Hematopoietic multipotent progenitor cell treated with erythropoietin and hydrocortisone succinate and interleukin-3 and kit ligand, for 6 days (in vitro differentiated cells): ENCODE results near the gene LIX1.
"Not testable (repeated sequence)": the region's sequence is repeated elsewhere in the genome, so short reads cannot be mapped to it uniquely, and the experiment has no call there.

ENCODE experiments used
- DNase-seq: peaks from one replicate; pipeline ENCODE4 v3.0.0-alpha.2; 2015

The LIX1 gene

GRCh38 chr5:97100476-97100875 is 41.9 kb downstream of the LIX1 start:
- no peak for DNase-seq

GRCh38 chr5:97098922-97099321 is 43.5 kb downstream of the LIX1 start:
- DNase-seq, result no peak

GRCh38 chr5:97097326-97098230 is 44.8 kb downstream of the LIX1 start:
- DNase-seq, result no peak

- DNase-seq, result no peak
Observed at GRCh38 chr5:97096846-97097245, 45.6 kb downstream of the LIX1 start.

GRCh38 chr5:97096191-97096590 is 46.2 kb downstream of the LIX1 start:
- no peak for DNase-seq

GRCh38 chr5:97095318-97095732 is 47.1 kb downstream of the LIX1 start:
- DNase-seq, result no peak

GRCh38 chr5:97094579-97095317 is 47.7 kb downstream of the LIX1 start:
- no peak for DNase-seq

GRCh38 chr5:97093193-97093592 is 49.2 kb downstream of the LIX1 start:
- no peak for DNase-seq

- DNase-seq, result no peak
Observed at GRCh38 chr5:97090944-97091343, 51.5 kb downstream of the LIX1 start.

- DNase-seq, result no peak
Observed at GRCh38 chr5:97089149-97089801, 53.1 kb downstream of the LIX1 start.

GRCh38 chr5:97088774-97089148 is 53.6 kb downstream of the LIX1 start:
- peak; percentile 21 for DNase-seq

- DNase-seq, result no peak
Observed at GRCh38 chr5:97087138-97087537, 55.3 kb downstream of the LIX1 start.

GRCh38 chr5:97085459-97086181 is 56.8 kb downstream of the LIX1 start:
- DNase-seq, result no peak

- DNase-seq, result not testable (repeated sequence)
Observed at GRCh38 chr5:97084782-97085458, 57.5 kb downstream of the LIX1 start.

GRCh38 chr5:97078958-97079743 is 63.3 kb downstream of the LIX1 start:
- DNase-seq, result no peak

- DNase-seq, result no peak
Observed at GRCh38 chr5:97077246-97077645, 65.2 kb downstream of the LIX1 start.

GRCh38 chr5:97076098-97076497 is 66.3 kb downstream of the LIX1 start:
- DNase-seq, result no peak

GRCh38 chr5:97075649-97076048 is 66.8 kb downstream of the LIX1 start:
- no peak for DNase-seq

- no peak for DNase-seq
Observed at GRCh38 chr5:97074859-97075489, 67.4 kb downstream of the LIX1 start.

GRCh38 chr5:97073420-97073819 is 69.0 kb downstream of the LIX1 start:
- DNase-seq, result no peak

- DNase-seq, result no peak
Observed at GRCh38 chr5:97072696-97073095, 69.7 kb downstream of the LIX1 start.
